GM21723 (cell line): Measurements from ENCODE around the gene ULK1.

Experiments used
- ATAC-seq: cut with Tn5 transposase; IDR thresholded peaks from one replicate; pipeline ENCODE4 v1.9.1; 2021; ENCODE audit warnings: mild to moderate bottlenecking, moderate library complexity; ENCODE audit not compliant: unreplicated experiment

ULK1 gene

DNA sequence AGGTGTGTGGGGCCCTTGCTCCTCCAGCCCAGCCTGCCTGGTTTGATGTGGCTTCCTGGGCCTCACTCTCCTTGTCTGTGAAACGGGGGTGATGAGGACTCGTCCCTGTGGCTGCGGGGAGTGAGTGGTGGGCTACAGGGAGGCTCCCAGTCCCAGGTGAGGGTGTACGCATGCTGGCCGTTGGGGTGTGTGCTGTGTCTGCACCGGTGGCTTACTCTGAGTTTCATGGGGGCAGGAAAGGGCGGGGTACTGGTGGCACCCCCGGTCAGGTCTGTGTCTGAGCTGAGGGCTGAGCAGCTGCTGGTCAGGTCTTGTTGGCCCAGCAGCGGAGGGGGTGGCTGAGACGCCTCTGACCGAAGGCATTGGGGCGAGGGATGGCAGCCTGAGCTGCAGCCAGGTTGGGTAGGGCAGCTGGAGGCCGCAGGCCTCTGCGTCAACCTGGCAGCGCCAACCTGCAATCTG, 11.2 kb downstream of the ULK1 start:
- ATAC-seq = no peak

GRCh38 chr12:131907379-131908091, 13.1 kb downstream of the ULK1 start:
- ATAC-seq = no peak

- no peak for ATAC-seq
Observed at GRCh38 chr12:131908092-131909080, 14.0 kb downstream of the ULK1 start.

- no peak for ATAC-seq
Observed at GRCh38 chr12:131909081-131909751, 14.8 kb downstream of the ULK1 start.

- ATAC-seq = no peak
Observed at GRCh38 chr12:131909752-131910219, 15.4 kb downstream of the ULK1 start.

- ATAC-seq = no peak
Observed at GRCh38 chr12:131910302-131911027, 16.0 kb downstream of the ULK1 start.

- ATAC-seq = no peak
Observed at GRCh38 chr12:131911028-131911650, 16.7 kb downstream of the ULK1 start.

DNA sequence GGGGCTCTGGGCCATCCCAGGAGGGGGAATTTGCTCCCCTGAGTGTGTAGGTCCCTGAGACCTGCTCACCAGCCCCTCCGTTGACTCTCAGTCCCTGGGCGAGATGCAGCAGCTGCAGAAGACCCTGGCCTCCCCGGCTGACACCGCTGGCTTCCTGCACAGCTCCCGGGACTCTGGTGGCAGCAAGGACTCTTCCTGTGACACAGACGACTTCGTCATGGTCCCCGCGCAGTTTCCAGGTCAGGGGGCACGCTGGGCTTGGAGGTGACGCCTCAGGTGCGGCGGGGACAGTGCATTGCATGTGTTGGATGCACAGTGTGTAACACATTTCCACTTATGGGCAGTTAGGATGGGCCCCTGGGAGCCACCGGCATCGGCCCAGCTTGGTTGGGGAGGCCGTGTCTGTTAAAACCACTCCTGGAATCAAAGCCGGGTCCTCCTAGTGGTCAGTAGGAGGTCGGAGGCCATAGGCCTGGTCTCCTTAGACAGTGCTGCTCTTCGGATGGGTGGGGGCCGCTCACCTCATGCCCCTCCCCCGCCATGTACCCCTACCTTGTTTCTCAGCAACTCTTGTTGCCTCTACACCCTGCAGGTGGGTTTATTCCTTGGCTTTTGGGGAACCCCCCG, 17.5 kb downstream of the ULK1 start:
- ATAC-seq = no peak

- no peak for ATAC-seq
Observed at GRCh38 chr12:131912518-131913274, 18.3 kb downstream of the ULK1 start.

- ATAC-seq = no peak
Observed at GRCh38 chr12:131913666-131914065, 19.2 kb downstream of the ULK1 start.

DNA sequence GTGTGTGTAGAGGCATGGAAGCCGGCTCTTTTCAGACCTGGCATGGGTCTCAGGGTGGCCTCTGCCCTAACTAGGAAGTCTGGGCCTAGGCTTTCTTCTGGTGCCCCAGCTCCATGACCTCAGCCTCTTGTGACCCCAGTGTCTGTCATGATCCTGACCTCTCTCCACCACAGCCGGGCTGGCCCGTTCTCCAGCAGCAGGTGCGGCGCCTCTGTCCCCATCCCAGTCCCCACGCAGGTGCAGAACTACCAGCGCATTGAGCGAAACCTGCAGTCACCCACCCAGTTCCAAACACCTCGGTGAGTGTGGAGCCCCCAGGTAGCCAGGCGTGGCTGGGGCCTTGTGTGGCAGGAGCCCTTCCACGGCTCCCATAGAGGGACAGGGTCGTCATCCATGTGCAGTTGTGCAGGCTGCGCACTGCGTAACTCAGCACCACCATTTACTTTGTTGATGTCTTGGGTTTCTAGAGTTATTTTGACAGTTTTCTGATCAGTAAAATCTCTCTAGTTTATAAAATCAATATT, 19.8 kb downstream of the ULK1 start:
- ATAC-seq = no peak

GRCh38 chr12:131915000-131915689, 20.7 kb downstream of the ULK1 start:
- ATAC-seq = no peak

GRCh38 chr12:131915823-131916222, 21.4 kb downstream of the ULK1 start:
- ATAC-seq = no peak

DNA sequence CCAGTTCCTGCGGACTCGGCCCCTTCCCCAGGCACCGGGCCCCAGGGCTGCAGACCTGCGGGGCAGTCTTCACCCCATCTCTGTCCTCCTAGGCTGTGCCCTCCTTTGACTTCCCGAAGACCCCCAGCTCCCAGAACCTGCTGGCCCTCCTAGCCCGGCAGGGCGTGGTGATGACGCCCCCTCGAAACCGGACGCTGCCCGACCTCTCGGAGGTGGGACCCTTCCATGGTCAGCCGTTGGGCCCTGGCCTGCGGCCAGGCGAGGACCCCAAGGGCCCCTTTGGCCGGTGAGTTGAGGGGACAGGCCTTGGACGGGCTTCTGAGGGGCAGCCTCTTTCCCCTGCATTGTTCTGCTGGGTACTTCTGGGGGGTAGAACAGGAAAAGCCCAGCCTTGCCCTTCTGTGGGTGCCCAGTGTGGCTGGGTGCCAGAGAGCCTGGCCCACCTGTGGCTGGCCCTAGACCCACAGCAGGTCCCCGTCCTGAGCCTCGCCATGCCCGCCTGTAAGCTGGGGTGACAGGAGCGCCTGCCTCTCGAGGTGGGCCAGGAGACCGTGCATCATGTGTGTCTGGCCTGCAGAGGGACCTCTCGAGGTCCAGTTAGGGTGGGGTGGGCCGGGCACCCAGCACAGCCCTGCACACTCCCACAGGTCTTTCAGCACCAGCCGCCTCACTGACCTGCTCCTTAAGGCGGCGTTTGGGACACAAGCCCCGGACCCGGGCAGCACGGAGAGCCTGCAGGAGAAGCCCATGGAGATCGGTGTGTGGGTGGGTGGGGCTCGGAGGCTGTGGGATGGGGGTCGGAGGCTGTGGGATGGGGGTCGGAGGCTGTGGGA, 22.1 kb downstream of the ULK1 start:
- ATAC-seq = no peak

GRCh38 chr12:131917139-131917710, 22.8 kb downstream of the ULK1 start:
- no peak for ATAC-seq

GRCh38 chr12:131917711-131918306, 23.4 kb downstream of the ULK1 start:
- ATAC-seq = no peak
